OCI-LY1 (cell line): ENCODE measurements around the gene IRS1.
"Not testable (repeated sequence)": the region's sequence is repeated elsewhere in the genome, so short reads cannot be mapped to it uniquely, and the experiment has no call there.

ENCODE experiments used
- H2AFZ ChIP-seq: fragments of 200-600 bp; sonication (generic), shearing (Covaris generic); 2 replicates; pipeline ENCODE4 v1.6.0; 2014; ENCODE audit warnings: antibody characterized with exemption, mild to moderate bottlenecking, low read length
- H3F3A ChIP-seq: fragments of 200-600 bp; sonication (generic), shearing (Covaris generic); 2 replicates; pipeline ENCODE4 v1.6.0; 2014; ENCODE audit warnings: mild to moderate bottlenecking, antibody characterized with exemption, low read length, moderate library complexity; ENCODE audit not compliant: insufficient read depth
- H3K27ac ChIP-seq: fragments of 200-600 bp; sonication (generic); 2 replicates; pipeline ENCODE4 v1.5.1; 2014; ENCODE audit warnings: low read length, mixed run types, mild to moderate bottlenecking, low read depth; ENCODE audit not compliant: poor library complexity, severe bottlenecking
- H3K27me3 ChIP-seq: fragments of 200-600 bp; sonication (generic); 2 replicates; pipeline ENCODE4 v1.6.0; 2014; ENCODE audit warnings: antibody characterized with exemption, mild to moderate bottlenecking, low read length, moderate library complexity; ENCODE audit not compliant: insufficient read depth
- H3K36me3 ChIP-seq: fragments of 200-600 bp; sonication (generic); 2 replicates; pipeline ENCODE4 v1.6.1; 2014; ENCODE audit warnings: mild to moderate bottlenecking, antibody characterized with exemption, low read length, moderate library complexity, mixed read lengths; ENCODE audit not compliant: insufficient read depth
- H3K4me1 ChIP-seq: fragments of 200-600 bp; sonication (generic); 2 replicates; pipeline ENCODE4 v1.5.1; 2014; ENCODE audit warnings: mild to moderate bottlenecking, low read length, moderate library complexity; ENCODE audit not compliant: insufficient read depth, severe bottlenecking
- H3K4me2 ChIP-seq: fragments of 200-600 bp; sonication (generic), shearing (Covaris generic); 2 replicates; pipeline ENCODE4 v1.6.1; 2014; ENCODE audit warnings: low read length
- H3K4me3 ChIP-seq: fragments of 200-600 bp; sonication (generic); 2 replicates; pipeline ENCODE4 v1.5.1; 2014; ENCODE audit warnings: low read length, low read depth, mild to moderate bottlenecking, mixed read lengths; ENCODE audit not compliant: poor library complexity, severe bottlenecking
- H3K79me2 ChIP-seq: fragments of 200-600 bp; shearing (Covaris generic); 2 replicates; pipeline ENCODE4 v1.6.1; 2016; ENCODE audit warnings: mixed run types, low read length, mixed read lengths; ENCODE audit not compliant: insufficient read depth
- H3K9ac ChIP-seq: fragments of 200-600 bp; sonication (generic), shearing (Covaris generic); 2 replicates; pipeline ENCODE4 v1.6.1; 2014; ENCODE audit warnings: mild to moderate bottlenecking, low read length, mixed read lengths
- H3K9me2 ChIP-seq: fragments of 200-600 bp; sonication (generic), shearing (Covaris generic); 2 replicates; pipeline ENCODE4 v1.6.1; 2014; ENCODE audit warnings: low read depth, mild to moderate bottlenecking, low read length, mixed read lengths
- H3K9me3 ChIP-seq: fragments of 200-600 bp; shearing (Covaris generic); 2 replicates; pipeline ENCODE4 v1.6.1; 2014; ENCODE audit warnings: low read length, mixed read lengths
- H4K20me1 ChIP-seq: fragments of 200-600 bp; sonication (generic), shearing (Covaris generic); 2 replicates; pipeline ENCODE4 v1.6.0; 2016; ENCODE audit warnings: mild to moderate bottlenecking, low read length; ENCODE audit not compliant: insufficient read depth
- CTCF ChIP-seq: fragments of 200-600 bp; sonication (generic), shearing (Covaris generic); IDR thresholded peaks from 2 replicates; pipeline ENCODE4 v1.5.1; 2017; ENCODE audit warnings: mild to moderate bottlenecking, antibody characterized with exemption, low read length, moderate library complexity, mixed read lengths
- EZH2 ChIP-seq: fragments of 200-600 bp; sonication (generic), shearing (Covaris generic); IDR thresholded peaks from 2 replicates; pipeline ENCODE4 v1.8.0; 2017; ENCODE audit warnings: borderline replicate concordance, mixed run types, mild to moderate bottlenecking, antibody characterized with exemption, low read length, moderate library complexity, mixed read lengths

The IRS1 gene

DNA sequence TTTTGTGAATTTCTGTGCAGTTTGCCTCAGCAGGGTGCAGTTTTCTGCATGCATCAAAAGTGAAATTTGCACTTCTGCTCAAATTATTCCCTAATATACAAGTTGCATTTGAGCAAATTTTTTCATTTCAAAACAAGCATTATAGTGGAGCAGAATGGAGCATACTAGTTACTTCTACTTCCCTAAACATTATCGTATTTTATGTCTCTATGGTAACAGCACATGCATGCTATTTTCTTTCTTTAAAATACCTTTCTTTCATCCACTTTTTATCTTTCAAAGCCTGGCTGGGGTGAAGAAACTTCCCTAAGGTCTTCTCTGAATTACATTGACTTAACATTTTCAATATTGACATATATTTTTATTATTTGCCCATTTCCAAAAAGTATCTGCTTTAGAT, 47.5 kb upstream of the IRS1 start:
- H2AFZ ChIP-seq = no peak overlapping the region

GRCh38 chr2:226845386-226846116, 45.9 kb upstream of the IRS1 start:
- no peaks in the 10 kb centered on the region for H3F3A ChIP-seq
- peak overlapping the region; percentile 17 for H3K4me3 ChIP-seq
- peaks cover 42% of the 10 kb centered on the region for H3K4me1 ChIP-seq
- H3K27me3 ChIP-seq = no peaks in the 10 kb centered on the region
- no peaks in the 10 kb centered on the region for H4K20me1 ChIP-seq
- H3K9me3 ChIP-seq = no peaks in the 10 kb centered on the region
- H3K9me2 ChIP-seq = no peaks in the 10 kb centered on the region
- peaks cover 13% of the 10 kb centered on the region for H3K36me3 ChIP-seq
- peak overlapping the region; percentile 38 for H3K27ac ChIP-seq
- H3K9ac ChIP-seq = peak overlapping the region; percentile 43; the same call in 1 of the 2 replicates
- H3K79me2 ChIP-seq = no peaks in the 10 kb centered on the region; the same call in 1 of the 2 replicates
- H2AFZ ChIP-seq = peak overlapping the region; percentile 12; the same call in 1 of the 2 replicates
- TF ChIP-seq CTCF (no peak), EZH2 (no peak)
- H3K4me2 ChIP-seq = peak overlapping the region; percentile 61

More for the DNA sequence above, 47.5 kb upstream of the IRS1 start:
- H3K9me3 ChIP-seq = no peaks in the 10 kb centered on the region
- no peaks in the 10 kb centered on the region for H3K9me2 ChIP-seq
- peak overlapping the region; percentile 38 for H3K27ac ChIP-seq
- no peaks in the 10 kb centered on the region for H3F3A ChIP-seq
- no peak overlapping the region for H3K9ac ChIP-seq
- TF ChIP-seq EZH2 (no peak), CTCF (no peak)
- peaks cover 41% of the 10 kb centered on the region for H3K4me1 ChIP-seq
- H4K20me1 ChIP-seq = no peaks in the 10 kb centered on the region
- H3K4me3 ChIP-seq = no peak overlapping the region
- H3K79me2 ChIP-seq = no peaks in the 10 kb centered on the region; the same call in 1 of the 2 replicates
- no peaks in the 10 kb centered on the region; the same call in 1 of the 2 replicates for H3K36me3 ChIP-seq
- H3K27me3 ChIP-seq = no peaks in the 10 kb centered on the region
- peak overlapping the region; percentile 7; the same call in 1 of the 2 replicates for H3K4me2 ChIP-seq

DNA sequence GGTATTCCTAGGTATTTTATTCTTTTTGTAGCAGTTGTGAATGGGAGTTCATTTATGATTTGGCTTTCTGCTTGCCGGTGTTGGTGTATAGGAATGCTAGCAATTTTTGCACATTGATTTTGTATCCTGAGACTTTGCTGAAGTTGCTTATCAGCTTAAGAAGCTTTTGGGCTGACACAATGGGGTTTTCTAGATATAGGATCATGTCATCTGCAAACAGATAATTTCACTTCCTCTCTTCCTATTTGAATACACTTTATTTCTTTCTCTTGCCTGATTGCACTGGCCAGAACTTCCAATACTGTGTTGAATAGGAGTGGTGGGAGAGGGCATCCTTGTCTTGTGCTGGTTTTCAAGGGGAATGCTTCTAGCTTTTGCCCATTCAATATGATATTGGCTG, 43.4 kb upstream of the IRS1 start:
- Histone ChIP-seq H3K4me1 (peaks cover 68% of the 10 kb centered on the region), H3K79me2 (peaks cover 17% of the 10 kb centered on the region; the same call in 1 of the 2 replicates), H3K36me3 (peaks cover 19% of the 10 kb centered on the region)
- not testable (repeated sequence) for H3F3A ChIP-seq, H3K27me3 ChIP-seq, H3K4me2 ChIP-seq, H2AFZ ChIP-seq, H3K27ac ChIP-seq, H3K9ac ChIP-seq, H4K20me1 ChIP-seq, H3K4me3 ChIP-seq, H3K9me2 ChIP-seq, H3K9me3 ChIP-seq

DNA sequence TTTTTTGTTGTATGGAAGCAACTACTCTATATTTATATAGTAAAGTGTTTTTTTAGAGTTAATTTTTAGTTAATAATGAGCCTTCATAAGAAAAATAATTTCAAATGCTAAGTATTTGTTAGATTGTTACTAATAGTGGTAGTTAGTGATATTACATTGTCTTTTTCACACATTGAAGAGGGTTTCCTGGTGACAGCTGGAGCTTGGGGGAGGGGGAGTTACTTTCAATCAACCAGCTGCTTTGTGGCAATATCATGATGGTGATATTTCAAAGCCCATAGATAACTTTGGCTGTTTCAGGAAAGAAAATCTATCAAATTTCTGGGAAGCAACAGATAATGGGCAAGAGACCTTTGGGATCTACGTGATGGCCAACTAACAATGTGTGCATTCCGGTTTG, 40.3 kb upstream of the IRS1 start:
- H3K4me3 ChIP-seq = peak overlapping the region; percentile 74
- peak overlapping the region; percentile 97 for H3K27ac ChIP-seq
- H4K20me1 ChIP-seq = no peaks in the 10 kb centered on the region
- H3K4me2 ChIP-seq = peak overlapping the region; percentile 95
- H3F3A ChIP-seq = 0 out of 2 replicates have a peak, but pooled peaks cover 3% of the 10 kb centered on the region
- H3K4me1 ChIP-seq = peaks cover 64% of the 10 kb centered on the region
- peaks cover 17% of the 10 kb centered on the region; the same call in 1 of the 2 replicates for H3K79me2 ChIP-seq
- H3K9me3 ChIP-seq = no peaks in the 10 kb centered on the region
- no peaks in the 10 kb centered on the region for H3K9me2 ChIP-seq
- no peak overlapping the region for H2AFZ ChIP-seq
- H3K27me3 ChIP-seq = no peaks in the 10 kb centered on the region
- TF ChIP-seq EZH2 = no peak
- no peak for TF ChIP-seq CTCF
- H3K9ac ChIP-seq = peak overlapping the region; percentile 93
- peaks cover 19% of the 10 kb centered on the region for H3K36me3 ChIP-seq
